Activated CD4-positive, alpha-beta memory T cell treated with anti-CD3 and anti-CD28 coated beads, Interleukin-2, amount 10 ng/mL, durations not matched to agents 7 days and 5 days (primary cell): ENCODE data around the gene NSMF. TPM values are rescaled to one million over a fixed set of nuclear protein-coding genes. Genes with fewer than 3 reads are reported as not detected.

ENCODE experiments used
- CTCF ChIA-PET: fragments of 350-600 bp; sonication (Branson Sonifier 250); formaldehyde crosslinking; loops from one replicate; lab custom pipeline; 2021; ENCODE audit warnings: antibody characterized with exemption, inconsistent platforms; lab: Charles Lee
- POLR2A ChIA-PET: fragments of 350-600 bp; sonication (Branson Sonifier 250); formaldehyde crosslinking; loops from one replicate; lab custom pipeline; 2021; ENCODE audit warnings: antibody characterized with exemption; lab: Charles Lee
- DNase-seq: peaks from one replicate; pipeline ENCODE4 v3.0.0-alpha.2; 2020
- H3K27ac Mint-ChIP-seq: one replicate; pipeline ENCODE4 v1.8.0; 2021; ENCODE audit warnings: mild to moderate bottlenecking, mixed read lengths
- H3K27me3 Mint-ChIP-seq: one replicate; pipeline ENCODE4 v1.8.0; 2021; ENCODE audit warnings: mixed read lengths
- H3K36me3 Mint-ChIP-seq: one replicate; pipeline ENCODE4 v1.8.0; 2021; ENCODE audit warnings: low read depth, mixed read lengths
- H3K4me1 Mint-ChIP-seq: one replicate; pipeline ENCODE4 v1.8.0; 2021; ENCODE audit warnings: mixed read lengths
- H3K4me3 Mint-ChIP-seq: one replicate; pipeline ENCODE4 v1.8.0; 2021; ENCODE audit warnings: mild to moderate bottlenecking, mixed read lengths
- H3K9me3 Mint-ChIP-seq: one replicate; pipeline ENCODE4 v1.8.0; 2021; ENCODE audit warnings: mixed read lengths
- total RNA-seq, 2 experiments: library from RNA; stranded (reverse); gene quantifications; one replicate each; pipeline ENCODE4 v1.2.3, GENCODE V29; 2021

The NSMF gene
- total RNA-seq, 2 experiments from 2014 or later: 29.0 to 31.9 TPM

DNA sequence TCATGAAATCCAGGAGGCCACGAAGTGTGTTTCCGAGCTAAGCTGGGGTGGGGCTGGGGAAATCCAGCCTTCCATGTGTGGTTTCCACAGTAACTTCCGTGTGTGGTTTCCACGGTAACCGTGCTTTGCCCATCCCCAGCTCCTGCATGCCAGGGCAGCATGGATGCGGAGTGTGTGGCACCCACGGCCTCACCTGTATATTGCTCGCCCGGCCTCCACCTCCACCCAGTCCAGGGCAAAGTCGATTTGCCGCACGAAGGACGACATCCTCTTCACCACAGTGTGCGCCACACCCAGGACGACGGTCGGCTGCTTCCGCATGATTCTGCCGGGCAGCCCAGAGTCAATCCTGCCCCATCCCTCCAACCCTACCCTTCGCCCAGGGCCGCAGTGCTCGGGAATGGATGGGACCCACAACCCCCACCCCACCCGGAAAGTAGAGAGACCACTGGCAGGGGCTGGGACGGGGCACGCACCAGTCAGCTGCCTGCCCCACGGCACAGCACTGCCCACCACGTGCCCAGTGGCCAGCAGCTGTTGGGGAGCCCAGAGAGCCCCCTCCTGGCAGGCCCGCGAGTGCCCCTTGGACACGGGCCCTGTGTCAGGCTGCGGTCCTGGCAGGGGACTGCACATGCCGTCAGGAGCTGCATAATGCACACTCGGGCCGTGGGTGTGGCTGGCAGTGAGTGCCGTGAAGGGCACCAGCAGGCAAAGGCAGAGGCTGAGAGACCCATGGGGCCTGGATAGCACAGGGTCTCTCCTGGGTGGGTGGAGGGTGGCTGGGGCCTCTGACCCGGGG, 39.0 kb upstream of the NSMF start:
- CTCF ChIA-PET: no interaction called here
- no peak overlapping the region for H3K4me3 Mint-ChIP-seq
- H3K27ac Mint-ChIP-seq: no peak overlapping the region
- peaks cover 11% of the 10 kb centered on the region for H3K4me1 Mint-ChIP-seq
- H3K36me3 Mint-ChIP-seq: peaks cover 10% of the 10 kb centered on the region
- H3K9me3 Mint-ChIP-seq: peaks cover 7% of the 10 kb centered on the region
- DNase-seq: no peak
- POLR2A ChIA-PET: no interaction called here
- H3K27me3 Mint-ChIP-seq: no peaks in the 10 kb centered on the region

DNA sequence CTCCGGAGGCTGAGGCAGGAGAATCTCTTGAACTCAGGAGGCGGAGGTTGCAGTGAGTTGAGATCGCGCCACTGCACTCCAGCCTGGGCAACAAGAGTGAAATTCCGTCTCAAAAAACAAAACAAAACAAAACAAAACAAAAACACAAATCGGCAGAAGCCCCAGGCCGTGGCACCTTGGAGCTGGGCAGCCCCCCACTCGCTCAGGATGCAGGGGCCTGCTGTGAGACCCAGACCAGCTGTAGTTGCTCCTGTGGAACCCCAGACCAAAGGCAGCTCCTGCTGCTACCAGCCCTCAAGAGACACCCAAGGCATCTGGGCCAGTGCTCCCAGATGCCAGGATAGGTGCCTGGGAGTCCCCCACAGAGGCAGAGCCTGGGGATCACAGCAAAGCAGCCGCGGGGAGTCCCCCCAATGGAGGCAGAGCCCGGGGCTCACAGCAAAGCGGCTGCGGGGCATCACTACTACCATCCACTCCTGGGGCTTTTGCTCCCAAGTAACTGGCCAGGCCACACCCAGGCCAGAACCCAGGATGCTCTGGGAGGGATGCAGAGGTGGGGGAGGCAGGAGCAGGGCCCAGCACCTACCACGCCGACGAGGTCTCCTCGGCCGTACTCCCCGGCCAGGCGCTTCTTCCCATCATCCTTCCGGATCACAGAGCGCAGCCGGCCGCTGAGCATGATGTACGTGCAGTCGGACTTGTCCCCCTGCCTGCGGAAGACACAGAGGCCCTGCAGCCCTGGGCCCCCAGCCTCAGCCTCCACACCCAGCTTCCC, 37.7 kb upstream of the NSMF start:
- no peak overlapping the region for H3K27ac Mint-ChIP-seq
- POLR2A ChIA-PET: no interaction called here
- H3K4me3 Mint-ChIP-seq: no peak overlapping the region
- H3K4me1 Mint-ChIP-seq: peaks cover 11% of the 10 kb centered on the region
- CTCF ChIA-PET: interaction anchor here (0.7 kb wide), 1 partner anchor 23 kb away, joined by 3 read pairs; no protein-coding TSS in a partner anchor
- H3K27me3 Mint-ChIP-seq: no peaks in the 10 kb centered on the region
- DNase-seq: no peak
- peaks cover 4% of the 10 kb centered on the region for H3K9me3 Mint-ChIP-seq
- H3K36me3 Mint-ChIP-seq: peaks cover 4% of the 10 kb centered on the region

- Mint-ChIP-seq H3K27ac (no peak overlapping the region), H3K4me1 (peaks cover 13% of the 10 kb centered on the region), H3K36me3 (no peaks in the 10 kb centered on the region), H3K4me3 (no peak overlapping the region), H3K9me3 (no peaks in the 10 kb centered on the region), H3K27me3 (no peaks in the 10 kb centered on the region)
- POLR2A ChIA-PET: no interaction called here
- DNase-seq: no peak
- CTCF ChIA-PET: no interaction called here
These were observed 35.6 kb upstream of the NSMF start for GRCh38 chr9:137494550-137495351.

GRCh38 chr9:137494104-137494544, 35.0 kb upstream of the NSMF start:
- ChIA-PET POLR2A (no interaction called here), CTCF (no interaction called here)

GRCh38 chr9:137493364-137494103, 34.4 kb upstream of the NSMF start:
- POLR2A ChIA-PET: no interaction called here
- Mint-ChIP-seq H3K27me3 (no peaks in the 10 kb centered on the region), H3K27ac (no peak overlapping the region), H3K9me3 (no peaks in the 10 kb centered on the region), H3K4me3 (no peak overlapping the region), H3K4me1 (peaks cover 13% of the 10 kb centered on the region), H3K36me3 (no peaks in the 10 kb centered on the region)
- CTCF ChIA-PET: no interaction called here
- no peak for DNase-seq

More at GRCh38 chr9:137494104-137494544, 35.0 kb upstream of the NSMF start:
- Mint-ChIP-seq H3K27ac (no peak overlapping the region), H3K36me3 (no peaks in the 10 kb centered on the region), H3K9me3 (no peaks in the 10 kb centered on the region), H3K4me3 (no peak overlapping the region), H3K4me1 (peaks cover 13% of the 10 kb centered on the region), H3K27me3 (no peaks in the 10 kb centered on the region)
- no peak for DNase-seq

- DNase-seq: no peak
- no peaks in the 10 kb centered on the region for H3K36me3 Mint-ChIP-seq
- H3K4me3 Mint-ChIP-seq: no peak overlapping the region
- ChIA-PET CTCF (no interaction called here), POLR2A (no interaction called here)
- H3K27me3 Mint-ChIP-seq: no peaks in the 10 kb centered on the region
- H3K9me3 Mint-ChIP-seq: no peaks in the 10 kb centered on the region
- no peak overlapping the region for H3K27ac Mint-ChIP-seq
- peaks cover 13% of the 10 kb centered on the region for H3K4me1 Mint-ChIP-seq
These were observed 33.6 kb upstream of the NSMF start for GRCh38 chr9:137492464-137493363.

DNA sequence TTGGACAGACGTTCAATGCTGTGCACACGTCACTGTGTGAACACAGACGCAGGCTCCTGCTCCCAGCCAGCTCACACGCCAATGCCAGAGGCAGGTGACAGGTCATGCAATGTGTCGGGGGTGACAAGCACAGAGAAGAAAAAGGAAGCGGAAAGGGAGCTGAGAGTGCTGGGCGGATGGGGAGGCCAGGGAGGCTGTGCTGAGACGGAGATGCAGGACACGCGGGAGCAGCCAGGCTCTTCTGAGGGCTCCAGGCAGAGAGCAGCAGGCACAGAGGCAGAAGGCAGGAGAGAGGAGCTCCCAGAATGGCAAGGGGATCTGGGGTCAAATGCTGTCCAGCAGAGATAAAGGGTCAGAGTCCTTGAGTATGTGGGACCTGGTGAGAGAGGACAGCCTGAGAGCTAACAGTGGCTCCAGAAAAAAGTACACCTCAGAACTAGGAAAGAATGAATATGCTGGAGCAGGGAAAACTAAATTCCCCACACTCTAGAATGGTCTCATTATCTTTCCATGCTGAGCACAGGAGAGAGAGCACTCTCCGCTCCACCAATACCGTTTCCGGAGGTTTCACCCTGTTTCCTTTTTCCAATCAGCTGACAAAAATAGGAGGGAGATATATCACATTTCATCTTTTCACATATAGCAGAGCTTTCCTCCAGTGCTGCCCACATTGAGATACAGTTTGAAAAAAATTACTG, 32.8 kb upstream of the NSMF start:
- H3K27ac Mint-ChIP-seq: no peak overlapping the region
- DNase-seq: no peak
- no peaks in the 10 kb centered on the region for H3K27me3 Mint-ChIP-seq
- no peak overlapping the region for H3K4me3 Mint-ChIP-seq
- H3K9me3 Mint-ChIP-seq: no peaks in the 10 kb centered on the region
- peaks cover 13% of the 10 kb centered on the region for H3K4me1 Mint-ChIP-seq
- POLR2A ChIA-PET: no interaction called here
- no peaks in the 10 kb centered on the region for H3K36me3 Mint-ChIP-seq
- CTCF ChIA-PET: no interaction called here

DNA sequence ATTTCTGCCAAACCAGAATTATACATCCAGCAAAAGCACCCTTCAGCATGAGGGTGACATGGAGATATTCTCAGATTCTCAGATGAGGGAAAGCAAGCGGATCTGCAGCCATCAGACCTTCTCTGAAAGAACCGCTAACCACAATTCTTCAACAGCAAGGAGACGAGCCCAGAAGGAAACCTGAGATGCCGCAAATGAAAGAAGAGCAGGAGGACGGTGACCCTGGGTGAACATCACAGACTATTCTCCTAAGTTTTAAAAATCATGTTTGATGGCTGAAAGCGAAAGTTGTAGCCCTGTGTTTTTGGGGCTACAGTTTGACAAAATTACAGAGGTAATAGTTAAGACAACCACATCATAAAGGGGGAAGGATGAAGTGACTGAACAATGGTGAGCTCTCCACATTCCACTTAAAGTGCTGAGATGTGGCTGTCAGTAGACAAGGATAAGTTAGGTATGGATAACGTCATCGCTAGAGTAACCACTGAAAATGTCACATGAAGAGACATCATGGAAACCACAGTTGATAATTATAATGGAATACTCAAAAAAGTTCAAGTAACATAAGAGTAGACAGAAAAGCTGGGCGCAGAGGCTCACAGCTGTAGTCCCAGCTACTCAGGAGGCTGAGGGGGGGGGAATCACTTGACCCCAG, 31.5 kb upstream of the NSMF start:
- Mint-ChIP-seq H3K4me3 (no peak overlapping the region), H3K27ac (no peak overlapping the region), H3K9me3 (no peaks in the 10 kb centered on the region), H3K27me3 (no peaks in the 10 kb centered on the region), H3K4me1 (peaks cover 13% of the 10 kb centered on the region), H3K36me3 (no peaks in the 10 kb centered on the region)
- DNase-seq: no peak
- CTCF ChIA-PET: interaction anchor here (1.1 kb wide), 1 partner anchor 45 kb away, joined by 3 read pairs; no protein-coding TSS in a partner anchor
- POLR2A ChIA-PET: no interaction called here

GRCh38 chr9:137488906-137489305, 29.8 kb upstream of the NSMF start:
- H3K36me3 Mint-ChIP-seq: no peaks in the 10 kb centered on the region
- no peak for DNase-seq
- ChIA-PET CTCF (no interaction called here), POLR2A (no interaction called here)
- H3K27me3 Mint-ChIP-seq: no peaks in the 10 kb centered on the region
- H3K27ac Mint-ChIP-seq: no peak overlapping the region
- H3K9me3 Mint-ChIP-seq: no peaks in the 10 kb centered on the region
- no peak overlapping the region for H3K4me3 Mint-ChIP-seq
- H3K4me1 Mint-ChIP-seq: peaks cover 7% of the 10 kb centered on the region

GRCh38 chr9:137488327-137488653, 29.2 kb upstream of the NSMF start:
- Mint-ChIP-seq H3K4me3 (no peak overlapping the region), H3K27me3 (no peaks in the 10 kb centered on the region), H3K36me3 (no peaks in the 10 kb centered on the region), H3K4me1 (peaks cover 7% of the 10 kb centered on the region), H3K9me3 (no peaks in the 10 kb centered on the region), H3K27ac (no peak overlapping the region)
- CTCF ChIA-PET: no interaction called here
- no peak for DNase-seq
- POLR2A ChIA-PET: no interaction called here
